M059J (cell line): ENCODE measurements around the gene KCNQ1. TPM values are rescaled to one million over a fixed set of nuclear protein-coding genes. Genes with fewer than 3 reads are reported as not detected.

ENCODE experiments used
- DNase-seq: peaks from one replicate; pipeline ENCODE4 v3.0.0-alpha.2; 2012; ENCODE audit warnings: low read depth
- total RNA-seq: library from RNA; depleted of rRNA; stranded (reverse); fragments of >200 nt; shearing (Covaris generic); gene quantifications from 2 replicates; pipeline ENCODE4 v1.2.3, GENCODE V29; 2014

The KCNQ1 gene
- total RNA-seq, 1 experiment from 2014 or later = not detected

DNA sequence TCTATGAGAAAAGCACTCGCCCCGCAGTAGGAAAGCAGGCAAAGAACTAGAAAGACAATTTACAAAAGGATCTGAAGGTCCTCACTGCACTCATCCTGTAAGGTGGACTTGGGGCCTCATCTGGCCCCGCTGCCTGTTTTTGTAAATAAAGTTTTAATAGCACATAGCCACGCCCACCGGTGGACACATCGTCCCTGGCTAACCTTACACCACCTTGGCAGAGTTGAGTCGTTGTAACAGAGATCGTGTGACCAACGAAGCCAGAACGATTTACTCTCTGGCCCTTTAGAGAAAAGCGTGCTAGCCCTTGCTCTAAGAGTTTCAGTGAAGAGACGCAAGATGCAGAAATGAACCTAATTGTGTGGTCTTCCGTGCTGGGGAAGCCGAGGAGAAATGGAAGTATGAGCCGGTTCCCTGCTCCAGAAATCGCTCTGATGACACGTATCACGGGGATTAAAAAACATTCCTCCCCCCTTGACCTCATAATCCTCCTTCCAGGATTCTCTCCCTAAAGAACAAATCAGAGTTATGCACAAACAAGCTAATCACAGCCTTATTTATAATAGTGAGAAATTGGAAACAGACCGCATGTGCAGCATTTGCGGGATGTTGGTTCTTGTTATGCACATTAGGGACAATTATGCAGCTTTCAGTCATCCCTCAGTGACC is 360.7 kb downstream of the KCNQ1 start:
- no peak for DNase-seq

GRCh38 chr11:2806351-2807024 is 361.7 kb downstream of the KCNQ1 start:
- DNase-seq = no peak

GRCh38 chr11:2807025-2807681 is 362.3 kb downstream of the KCNQ1 start:
- no peak for DNase-seq

DNA sequence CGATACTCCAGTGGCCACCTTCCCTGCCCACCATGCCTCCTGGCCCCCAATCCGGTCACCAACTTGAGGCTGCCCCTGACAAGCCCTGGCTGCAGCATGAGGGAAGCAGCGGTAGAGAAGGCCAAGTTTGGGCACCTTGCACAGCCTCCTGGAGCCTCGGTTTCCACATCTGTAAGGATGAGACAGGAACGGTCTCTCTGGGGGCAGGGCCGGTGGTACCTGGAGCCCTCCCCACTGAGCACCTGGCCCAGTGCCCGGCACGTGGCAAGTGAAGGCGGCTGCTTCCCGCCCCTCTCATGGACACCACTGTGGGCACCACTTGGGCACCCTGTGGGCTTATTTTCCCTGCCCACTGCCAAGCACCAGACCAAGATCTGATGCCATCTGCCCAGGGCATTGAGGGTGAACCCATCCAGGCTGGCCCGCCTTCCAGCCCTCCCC is 363.0 kb downstream of the KCNQ1 start:
- DNase-seq = no peak

- no peak for DNase-seq
Observed at GRCh38 chr11:2808850-2809846, 364.3 kb downstream of the KCNQ1 start.

DNA sequence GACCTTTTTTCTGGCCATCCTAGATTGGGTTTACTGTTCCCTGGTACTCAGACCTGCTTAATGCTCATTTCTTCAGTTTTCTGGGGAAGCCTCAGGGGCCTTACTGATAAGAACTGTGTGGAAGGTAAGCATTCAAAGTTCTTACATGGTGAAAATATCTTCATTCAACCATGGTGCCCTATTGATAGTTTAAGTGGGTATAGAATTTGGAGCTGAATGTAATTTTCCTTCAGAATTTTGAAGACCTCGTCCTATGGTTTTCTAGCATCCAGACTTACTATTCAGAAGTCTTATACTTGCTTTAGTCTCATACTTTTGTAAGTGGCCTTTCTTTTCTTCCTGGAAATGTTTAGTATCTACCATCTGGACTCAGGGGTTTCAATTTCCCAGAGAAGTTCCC is 365.0 kb downstream of the KCNQ1 start:
- DNase-seq = no peak

DNA sequence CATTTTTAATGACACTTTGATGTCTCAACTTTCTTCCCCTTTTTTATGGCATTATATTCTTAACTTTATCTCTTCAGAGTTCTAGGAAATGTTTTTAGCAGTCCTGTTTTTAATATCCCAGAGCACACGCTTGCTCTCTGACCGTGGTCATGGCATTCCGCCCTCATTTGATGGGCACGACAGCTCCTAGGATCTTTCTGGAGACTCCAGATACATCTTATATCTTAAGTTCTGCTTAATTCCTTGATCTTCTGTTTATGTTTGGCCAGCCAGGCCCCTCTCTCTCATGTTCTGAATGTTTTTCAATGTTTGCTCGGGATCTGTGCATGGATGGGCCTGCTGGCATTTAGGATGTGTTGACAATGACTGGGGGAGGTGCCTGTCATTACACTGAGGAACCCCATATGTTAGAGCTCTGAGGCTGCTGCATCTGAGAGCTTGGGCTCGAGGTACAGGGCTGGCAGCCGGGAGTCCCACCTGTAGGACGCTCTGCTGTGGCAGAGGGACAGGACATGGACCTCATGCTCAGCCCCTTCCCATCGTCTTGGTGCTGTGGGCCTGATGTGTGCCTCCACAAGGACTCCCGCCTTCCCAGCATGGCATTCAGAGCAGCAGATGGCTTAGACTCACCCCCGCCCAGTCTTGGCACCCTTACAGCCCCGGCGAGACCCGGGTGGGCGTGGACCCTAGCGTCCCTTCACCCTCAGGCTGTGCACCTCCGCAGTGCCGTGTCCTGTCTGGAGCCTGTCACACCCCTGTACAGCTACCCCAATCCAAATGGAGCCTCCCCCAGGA is 365.8 kb downstream of the KCNQ1 start:
- DNase-seq = no peak

GRCh38 chr11:2811206-2812091 is 366.6 kb downstream of the KCNQ1 start:
- no peak for DNase-seq

GRCh38 chr11:2812371-2812991 is 367.7 kb downstream of the KCNQ1 start:
- no peak for DNase-seq

GRCh38 chr11:2813141-2813908 is 368.5 kb downstream of the KCNQ1 start:
- peak; percentile 35 for DNase-seq

DNA sequence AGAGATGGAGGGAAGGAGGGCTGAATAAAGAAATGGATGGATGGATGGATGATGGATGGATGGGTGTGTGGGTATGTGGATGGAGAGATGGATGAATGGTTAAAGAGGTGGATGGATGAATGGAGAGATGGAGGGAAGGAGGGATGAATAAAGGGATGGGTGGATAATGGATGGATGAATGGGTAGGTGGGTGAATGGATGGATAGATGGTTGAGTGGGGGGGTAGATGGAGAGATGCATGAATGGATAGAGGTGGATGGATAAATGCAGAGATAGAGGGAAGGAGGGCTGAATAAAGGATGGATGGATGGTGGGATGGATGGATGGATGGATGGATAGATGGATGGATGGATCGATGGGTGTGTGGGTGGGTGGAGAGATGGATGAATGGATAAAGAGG is 369.2 kb downstream of the KCNQ1 start:
- no peak for DNase-seq

GRCh38 chr11:2814751-2815150 is 369.9 kb downstream of the KCNQ1 start:
- no peak for DNase-seq

DNA sequence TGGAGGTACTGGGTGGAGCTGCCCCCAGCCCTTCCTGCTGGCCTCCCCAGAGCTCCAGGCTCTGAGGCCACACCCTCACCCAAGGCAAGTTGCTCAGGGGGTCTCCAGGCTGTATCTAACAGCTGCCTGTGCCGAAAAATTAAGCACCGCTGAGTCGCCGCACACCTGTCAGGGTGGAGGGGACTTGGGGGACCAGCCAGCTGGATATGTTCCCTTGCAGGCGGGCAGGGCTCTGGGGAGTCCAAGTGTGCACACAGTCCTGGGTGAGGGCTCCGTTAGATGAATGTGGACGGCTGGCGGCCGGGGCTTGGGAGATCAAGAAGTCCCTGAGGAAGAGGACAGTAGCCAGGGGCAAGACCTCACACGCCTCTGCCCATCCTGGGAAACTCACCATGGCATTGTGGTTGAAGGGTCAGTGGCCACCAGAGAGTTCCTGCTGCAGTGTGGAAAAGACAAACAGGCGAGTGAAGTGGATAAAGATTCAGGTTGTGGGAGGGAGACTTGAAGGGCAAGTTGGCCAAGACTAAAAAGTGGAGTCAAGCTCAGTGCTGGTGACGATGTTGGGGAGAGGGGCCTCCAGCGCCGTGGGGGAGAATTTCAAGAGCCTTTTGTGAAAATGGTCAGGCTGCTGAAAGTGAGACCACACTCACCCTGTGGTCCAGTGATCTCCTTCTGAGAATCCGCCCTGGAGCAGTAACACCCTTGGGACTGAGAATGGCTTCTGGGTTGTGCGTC is 371.1 kb downstream of the KCNQ1 start:
- no peak for DNase-seq

GRCh38 chr11:2816523-2816922 is 371.7 kb downstream of the KCNQ1 start:
- no peak for DNase-seq

DNA sequence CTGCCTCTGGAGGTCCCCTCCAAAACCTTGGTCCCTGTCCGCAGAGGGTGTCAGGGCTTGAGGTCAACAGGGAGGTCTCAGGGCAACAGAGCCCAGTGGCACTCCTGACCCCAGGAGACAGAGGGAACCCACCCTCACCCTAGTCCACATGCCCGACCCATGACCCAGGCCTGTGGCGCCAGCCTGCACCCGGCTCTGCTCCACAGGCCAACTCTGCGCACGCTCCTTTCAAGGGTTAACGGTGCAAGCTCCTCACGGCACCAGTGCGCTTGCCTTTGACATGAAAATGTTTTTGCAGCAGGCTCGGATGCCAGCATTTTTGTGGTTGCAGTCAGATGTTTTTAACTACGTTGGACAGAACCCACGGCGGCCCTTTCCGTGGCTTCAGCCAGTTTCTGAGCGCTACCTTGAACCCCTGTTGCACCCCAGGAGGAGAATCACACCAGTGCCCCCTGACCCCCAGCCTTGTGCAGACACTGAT is 372.2 kb downstream of the KCNQ1 start:
- DNase-seq = peak; percentile 54

DNA sequence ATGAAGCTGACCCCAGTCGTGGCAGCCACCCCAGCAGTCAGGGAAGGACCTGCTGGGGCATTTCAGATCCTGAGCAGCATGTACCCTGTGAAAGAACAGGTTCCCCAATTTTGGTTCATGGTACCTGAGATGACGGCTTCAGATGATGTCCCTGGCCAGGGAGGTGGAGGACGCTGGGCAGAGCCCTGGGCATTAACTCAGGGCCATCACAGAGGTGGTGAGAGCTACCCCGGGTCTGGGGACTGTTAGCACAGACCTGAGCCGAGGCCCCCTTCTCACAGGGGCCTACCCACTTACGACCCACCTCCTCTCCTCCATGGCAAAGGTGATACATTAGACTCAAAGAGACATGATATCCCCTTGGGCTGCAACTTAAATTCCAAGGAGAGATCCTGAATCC is 372.6 kb downstream of the KCNQ1 start:
- DNase-seq = no peak

- no peak for DNase-seq
Observed at GRCh38 chr11:2818021-2818420, 373.2 kb downstream of the KCNQ1 start.

DNA sequence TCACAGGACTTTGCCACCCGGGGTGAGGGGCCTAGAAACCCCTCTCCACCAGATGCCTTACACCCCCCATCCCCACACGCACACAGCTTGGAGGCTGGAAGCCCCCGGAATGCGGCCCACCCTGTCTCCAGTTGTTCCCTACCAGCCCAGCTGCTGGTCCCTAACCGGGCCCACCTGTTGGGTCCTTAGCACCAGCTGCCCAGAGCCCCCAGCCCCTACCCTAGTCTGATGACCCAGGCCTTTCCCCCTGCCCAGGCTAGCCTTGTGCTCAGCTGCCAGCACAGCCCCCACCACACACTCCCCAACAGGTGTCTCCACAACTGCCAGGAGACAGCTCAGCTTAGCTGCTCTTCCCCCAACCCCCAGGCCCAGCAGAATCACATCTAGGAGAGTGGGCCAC is 373.7 kb downstream of the KCNQ1 start:
- no peak for DNase-seq
